Colonic mucosa (tissue), 4 donors: Measurements from ENCODE around the gene ZER1. TPM values are rescaled to one million over a fixed set of nuclear protein-coding genes. Genes with fewer than 3 reads are reported as not detected.
A peak's percentile ranks its signal among the peaks of the same experiment; 100 is the strongest.

Source experiments
- DNase-seq: peaks from one replicate; pipeline ENCODE4 v3.0.0-alpha.2; 2020
- H3K27ac ChIP-seq: fragments of 200-600 bp; one replicate; pipeline ENCODE4 v1.8.0; 2021
- H3K27me3 ChIP-seq: fragments of 200-600 bp; one replicate; pipeline ENCODE4 v1.8.0; 2021
- H3K36me3 ChIP-seq: fragments of 200-600 bp; one replicate; pipeline ENCODE4 v1.8.0; 2021
- H3K4me1 ChIP-seq: fragments of 200-600 bp; one replicate; pipeline ENCODE4 v1.8.0; 2021; ENCODE audit warnings: mild to moderate bottlenecking
- H3K4me3 ChIP-seq: fragments of 200-600 bp; one replicate; pipeline ENCODE4 v1.8.0; 2021
- H3K9ac ChIP-seq, 2 donors: one replicate each; pipeline ENCODE4 v1.7.0; 2013; ENCODE audit warnings: control low read depth in 2 of 2, low read depth in 2 of 2, low read length in 2 of 2
- H3K9me3 ChIP-seq: fragments of 200-600 bp; one replicate; pipeline ENCODE4 v1.8.0; 2021
- intact Hi-C: fragments of 100-400 bp; cut with DNase I; formaldehyde crosslinking; loops from one replicate; pipeline ENCODE4 v1.14.1; 2022
- total RNA-seq, 2 donors: library from RNA; stranded (reverse); fragmentation: NEBNext Ultra II Directional in 1 of 2; extraction: Animal tissue kit (Norgen Biotek cat#: 25700) in 1 of 2; gene quantifications; one replicate each; pipeline ENCODE4 v1.2.1, GENCODE V29; 2021
- TF ChIP-seq, protein P1 (sequence below): fragments of 200-600 bp; IDR thresholded peaks from one replicate; pipeline ENCODE4 v1.8.0; 2022; ENCODE audit warnings: antibody characterized with exemption, mild to moderate bottlenecking
- donor health status: healthy.
- donor health status: DM: no; HTN: no; CAD: no.
- donor health status: DM: no; HTN: no; CAD: no.

ZER1 gene
- total RNA-seq, 2 donors from 2014 or later: 35.1 to 54.7 TPM

DNA sequence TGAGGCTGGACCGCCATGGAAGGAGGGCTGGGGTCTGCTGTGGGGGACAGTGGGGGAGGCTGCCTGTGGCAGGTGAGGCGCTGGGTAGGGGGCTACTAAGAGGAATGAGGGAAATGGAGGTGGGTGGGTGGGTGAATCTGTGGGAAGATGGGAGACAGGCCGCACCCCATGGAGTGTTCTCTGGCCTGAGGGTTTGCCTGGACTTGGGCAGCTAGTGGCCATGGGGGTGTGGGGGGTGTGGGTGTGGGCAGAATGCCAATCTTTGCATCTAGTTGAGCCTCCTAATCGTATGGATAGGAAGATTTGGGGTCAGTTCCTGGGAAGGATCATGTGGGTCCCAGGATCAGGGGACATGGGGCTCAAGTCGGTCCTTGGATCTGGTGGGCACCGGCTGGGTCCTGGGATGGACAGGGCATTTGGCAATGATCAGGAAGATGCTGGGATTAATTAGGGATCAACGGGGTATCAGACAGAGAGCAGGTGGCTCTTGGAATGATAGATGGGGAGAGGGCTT, 48.3 kb downstream of the ZER1 start:
- Histone ChIP-seq H3K9ac (peak overlapping the region; percentile 81 to 97), H3K4me3 (peak overlapping the region; percentile 96), H3K4me1 (no peaks in the 10 kb centered on the region), H3K36me3 (no peaks in the 10 kb centered on the region), H3K9me3 (no peaks in the 10 kb centered on the region), H3K27me3 (no peaks in the 10 kb centered on the region), H3K27ac (peak overlapping the region; percentile 89)
- DNase-seq: peak; percentile 37
- intact Hi-C loops: no loop called here
- TF ChIP-seq, protein P1, sequence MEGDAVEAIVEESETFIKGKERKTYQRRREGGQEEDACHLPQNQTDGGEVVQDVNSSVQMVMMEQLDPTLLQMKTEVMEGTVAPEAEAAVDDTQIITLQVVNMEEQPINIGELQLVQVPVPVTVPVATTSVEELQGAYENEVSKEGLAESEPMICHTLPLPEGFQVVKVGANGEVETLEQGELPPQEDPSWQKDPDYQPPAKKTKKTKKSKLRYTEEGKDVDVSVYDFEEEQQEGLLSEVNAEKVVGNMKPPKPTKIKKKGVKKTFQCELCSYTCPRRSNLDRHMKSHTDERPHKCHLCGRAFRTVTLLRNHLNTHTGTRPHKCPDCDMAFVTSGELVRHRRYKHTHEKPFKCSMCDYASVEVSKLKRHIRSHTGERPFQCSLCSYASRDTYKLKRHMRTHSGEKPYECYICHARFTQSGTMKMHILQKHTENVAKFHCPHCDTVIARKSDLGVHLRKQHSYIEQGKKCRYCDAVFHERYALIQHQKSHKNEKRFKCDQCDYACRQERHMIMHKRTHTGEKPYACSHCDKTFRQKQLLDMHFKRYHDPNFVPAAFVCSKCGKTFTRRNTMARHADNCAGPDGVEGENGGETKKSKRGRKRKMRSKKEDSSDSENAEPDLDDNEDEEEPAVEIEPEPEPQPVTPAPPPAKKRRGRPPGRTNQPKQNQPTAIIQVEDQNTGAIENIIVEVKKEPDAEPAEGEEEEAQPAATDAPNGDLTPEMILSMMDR: no peak

DNA sequence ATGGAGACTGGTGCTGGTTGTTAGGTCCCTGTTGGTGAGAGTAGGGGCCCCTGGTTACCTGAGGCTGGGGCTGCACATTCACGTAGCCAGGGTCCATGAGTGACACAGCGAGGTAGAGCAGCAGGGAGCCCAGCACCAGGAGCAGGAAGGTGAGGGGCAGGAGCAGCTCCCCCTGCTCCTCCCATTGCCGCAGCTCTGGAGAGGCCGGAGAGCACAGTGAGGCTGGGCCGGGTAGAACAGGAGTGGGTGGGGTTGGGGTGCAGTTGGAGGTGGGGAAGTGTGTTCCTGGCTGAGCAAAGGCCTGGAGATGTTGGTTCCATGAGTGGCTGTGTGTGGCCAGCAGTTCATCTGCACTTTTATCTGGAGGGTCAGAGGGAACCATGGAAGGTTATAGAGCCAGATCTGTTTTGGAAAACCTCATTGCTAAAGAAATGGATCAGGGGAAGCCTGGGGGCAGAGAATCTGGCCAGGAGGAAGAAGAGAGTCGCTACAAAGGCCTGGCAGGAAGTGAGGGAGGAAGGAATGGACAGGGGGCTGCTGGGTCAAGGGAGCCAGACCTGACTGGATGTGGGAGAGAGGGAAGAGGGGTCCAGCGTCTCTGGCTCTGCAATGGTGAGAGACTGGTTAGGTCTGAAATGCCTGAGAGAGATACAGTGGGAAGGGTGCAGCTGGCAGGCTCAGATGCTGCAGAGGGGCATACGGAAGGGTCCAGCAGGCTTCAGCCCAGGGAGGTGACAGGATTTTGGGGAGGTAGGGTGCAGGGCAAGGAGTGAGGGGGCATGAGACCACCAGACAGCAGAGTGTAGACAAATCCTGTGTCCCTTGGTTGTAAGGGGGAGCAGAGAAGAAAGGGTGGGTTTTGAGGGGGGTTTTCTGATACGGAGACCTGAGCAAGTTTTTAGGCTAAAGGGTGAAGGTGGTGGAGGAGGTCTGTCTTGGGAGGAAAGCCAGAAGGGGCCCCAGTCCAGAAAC, 49.1 kb downstream of the ZER1 start:
- peak overlapping the region in 1 of 2 donors; percentile 97 for H3K9ac ChIP-seq
- no peak for DNase-seq
- H3K27me3 ChIP-seq: no peaks in the 10 kb centered on the region
- H3K4me1 ChIP-seq: no peaks in the 10 kb centered on the region
- no peak overlapping the region for H3K27ac ChIP-seq
- TF ChIP-seq, protein P1: no peak
- intact Hi-C loops: no loop called here
- H3K9me3 ChIP-seq: no peaks in the 10 kb centered on the region
- no peak overlapping the region for H3K4me3 ChIP-seq
- no peaks in the 10 kb centered on the region for H3K36me3 ChIP-seq

DNA sequence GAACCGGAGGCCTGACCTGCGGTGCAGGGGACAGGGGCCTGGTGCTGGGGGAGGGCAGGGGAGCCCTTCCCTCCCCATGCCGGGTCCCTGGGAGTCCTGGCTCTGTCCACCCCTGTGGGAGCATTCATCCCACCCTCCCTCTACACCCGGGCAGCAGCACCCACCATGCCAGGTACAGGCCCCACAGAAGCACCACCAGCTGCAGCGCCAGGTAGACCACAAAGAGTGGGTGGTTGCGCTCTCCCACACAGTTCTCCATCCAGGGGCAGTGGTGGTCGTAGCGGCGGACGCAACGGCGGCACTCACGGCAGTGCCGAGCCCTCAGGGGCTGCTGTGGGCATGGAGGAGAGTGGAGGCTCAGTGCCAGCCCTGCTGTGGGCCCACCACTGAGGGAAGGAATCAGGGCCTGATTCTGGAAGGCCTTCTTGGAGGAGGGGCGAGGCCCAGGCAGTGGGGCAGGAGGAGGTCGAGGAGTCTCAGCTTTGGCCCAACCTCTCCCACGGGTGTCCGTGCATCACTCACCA, 50.2 kb downstream of the ZER1 start:
- no peak overlapping the region for H3K4me3 ChIP-seq
- TF ChIP-seq, protein P1: no peak
- H3K9ac ChIP-seq: no peak overlapping the region
- no peaks in the 10 kb centered on the region for H3K4me1 ChIP-seq
- intact Hi-C loops: no loop called here
- no peaks in the 10 kb centered on the region for H3K9me3 ChIP-seq
- H3K36me3 ChIP-seq: no peaks in the 10 kb centered on the region
- H3K27me3 ChIP-seq: no peaks in the 10 kb centered on the region
- H3K27ac ChIP-seq: no peak overlapping the region
- no peak for DNase-seq

DNA sequence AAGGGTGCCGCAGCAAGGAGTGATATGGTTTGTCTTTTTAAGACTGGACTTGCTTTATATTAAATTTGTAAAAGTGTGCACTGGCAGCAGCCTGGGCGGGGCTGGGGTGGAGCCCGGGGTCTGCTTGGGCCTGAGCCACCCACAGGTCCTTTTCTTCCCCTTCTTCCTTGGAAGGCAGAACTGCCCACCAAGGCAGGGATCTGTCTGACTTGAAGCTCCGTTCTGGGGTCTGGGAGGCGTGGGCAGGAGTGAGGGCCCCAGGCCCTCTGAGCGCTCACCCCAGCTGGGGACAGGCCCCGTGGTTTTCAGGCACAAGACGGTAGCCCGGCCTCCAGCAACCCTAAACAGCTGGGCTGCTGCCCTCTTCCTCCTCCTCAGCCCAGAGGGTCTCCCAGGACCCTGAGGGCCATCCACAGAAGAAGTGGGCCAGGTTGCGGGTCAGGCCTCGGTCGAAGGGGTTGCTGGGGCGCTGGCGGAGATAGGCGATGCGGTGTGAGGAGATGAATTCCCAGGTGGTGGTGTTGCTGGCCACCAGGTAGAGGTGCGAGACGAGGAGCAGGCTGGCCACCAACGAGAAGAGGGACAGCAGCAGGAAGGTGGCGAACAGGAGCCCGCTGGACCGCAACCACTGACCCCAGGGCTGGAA, 50.8 kb downstream of the ZER1 start:
- no peaks in the 10 kb centered on the region for H3K27me3 ChIP-seq
- H3K4me3 ChIP-seq: no peak overlapping the region
- DNase-seq: no peak
- H3K9me3 ChIP-seq: no peaks in the 10 kb centered on the region
- H3K4me1 ChIP-seq: no peaks in the 10 kb centered on the region
- TF ChIP-seq, protein P1: no peak
- intact Hi-C loops: no loop called here
- H3K36me3 ChIP-seq: no peaks in the 10 kb centered on the region
- no peak overlapping the region for H3K27ac ChIP-seq
- no peak overlapping the region for H3K9ac ChIP-seq

DNA sequence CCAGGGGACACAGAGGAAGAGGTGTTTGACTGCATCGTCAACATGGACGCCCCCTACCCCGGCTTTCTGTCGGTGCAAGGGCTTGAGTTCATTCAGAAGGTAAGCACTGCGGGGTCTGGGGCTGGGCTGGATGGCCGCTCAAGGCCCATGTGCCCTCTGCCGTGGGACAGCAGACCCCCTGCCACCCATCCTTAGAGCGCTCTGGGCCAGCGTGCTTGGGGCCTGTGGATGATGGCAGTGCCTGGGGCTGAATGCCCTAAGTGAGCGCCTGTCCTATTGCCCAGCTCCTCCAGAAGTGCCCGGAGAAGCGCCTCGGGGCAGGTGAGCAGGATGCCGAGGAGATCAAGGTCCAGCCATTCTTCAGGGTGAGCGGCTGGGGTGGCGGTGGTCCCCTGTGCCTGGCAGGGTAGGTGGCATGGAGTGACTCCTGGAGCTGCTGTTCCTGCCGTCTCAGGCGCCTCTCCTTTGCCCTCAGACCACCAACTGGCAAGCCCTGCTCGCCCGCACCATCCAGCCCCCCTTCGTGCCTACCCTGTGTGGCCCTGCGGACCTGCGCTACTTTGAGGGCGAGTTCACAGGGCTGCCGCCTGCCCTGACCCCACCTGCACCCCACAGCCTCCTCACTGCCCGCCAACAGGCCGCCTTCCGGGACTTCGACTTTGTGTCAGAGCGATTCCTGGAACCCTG, 51.7 kb downstream of the ZER1 start:
- Histone ChIP-seq H3K4me1 (no peaks in the 10 kb centered on the region), H3K9ac (peak overlapping the region; percentile 35 to 46), H3K4me3 (no peak overlapping the region), H3K27me3 (no peaks in the 10 kb centered on the region), H3K36me3 (no peaks in the 10 kb centered on the region), H3K27ac (no peak overlapping the region), H3K9me3 (no peaks in the 10 kb centered on the region)
- TF ChIP-seq, protein P1: no peak
- intact Hi-C loops: no loop called here
- DNase-seq: no peak
